Activated T-cell treated with anti-CD3 and anti-CD28 coated beads for 48 hours (primary cell): ENCODE data around the gene GSG1L.
A peak's percentile ranks its signal among the peaks of the same experiment; 100 is the strongest.
"Not testable (repeated sequence)": the region's sequence is repeated elsewhere in the genome, so short reads cannot be mapped to it uniquely, and the experiment has no call there.

Experiments used
- DNase-seq: peaks from one replicate; pipeline ENCODE4 v3.0.0-alpha.2; 2020; ENCODE audit warnings: low read depth

The GSG1L gene

GRCh38 chr16:27899736-27900135, 163.8 kb downstream of the GSG1L start:
- no peak for DNase-seq

DNA sequence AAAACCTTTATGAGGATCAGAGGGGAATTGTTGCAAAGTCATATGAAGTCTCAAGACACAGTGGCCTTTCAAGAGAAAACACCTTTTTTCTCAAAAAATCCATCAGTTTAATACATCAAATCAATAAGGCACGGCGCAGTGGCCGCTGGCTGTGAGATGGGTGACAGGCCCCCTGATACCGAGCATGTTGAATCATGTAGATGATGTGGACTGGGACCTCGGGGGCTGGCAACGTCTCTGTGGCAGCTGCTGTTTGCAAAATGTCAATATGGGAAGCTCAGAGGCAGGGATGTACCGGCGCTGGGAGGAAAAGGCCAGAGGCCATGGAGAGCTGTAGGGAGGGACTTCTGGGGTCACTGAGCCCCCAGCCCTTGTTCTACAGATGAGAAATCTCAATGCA, 169.1 kb downstream of the GSG1L start:
- DNase-seq = no peak

DNA sequence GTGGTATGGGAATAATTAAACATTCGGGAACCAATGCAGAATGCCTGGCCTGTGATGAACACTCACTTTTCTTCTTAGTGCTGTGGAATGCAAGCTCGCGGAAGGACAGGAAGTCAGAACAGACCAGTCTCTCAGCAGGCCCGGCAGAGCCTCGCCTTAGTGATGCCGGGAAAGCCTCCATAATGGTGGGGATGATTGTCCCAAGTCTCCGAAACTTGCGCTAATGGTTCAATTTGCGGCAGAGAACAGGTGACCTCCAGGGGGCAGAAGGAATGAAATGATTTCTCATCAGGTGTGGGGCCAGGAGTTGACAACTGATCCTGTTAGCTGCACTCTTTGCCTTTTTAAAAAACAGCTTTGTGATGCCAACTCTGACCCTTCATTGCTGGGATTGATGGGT, 170.6 kb downstream of the GSG1L start:
- no peak for DNase-seq

GRCh38 chr16:27890866-27891265, 172.6 kb downstream of the GSG1L start:
- no peak for DNase-seq

DNA sequence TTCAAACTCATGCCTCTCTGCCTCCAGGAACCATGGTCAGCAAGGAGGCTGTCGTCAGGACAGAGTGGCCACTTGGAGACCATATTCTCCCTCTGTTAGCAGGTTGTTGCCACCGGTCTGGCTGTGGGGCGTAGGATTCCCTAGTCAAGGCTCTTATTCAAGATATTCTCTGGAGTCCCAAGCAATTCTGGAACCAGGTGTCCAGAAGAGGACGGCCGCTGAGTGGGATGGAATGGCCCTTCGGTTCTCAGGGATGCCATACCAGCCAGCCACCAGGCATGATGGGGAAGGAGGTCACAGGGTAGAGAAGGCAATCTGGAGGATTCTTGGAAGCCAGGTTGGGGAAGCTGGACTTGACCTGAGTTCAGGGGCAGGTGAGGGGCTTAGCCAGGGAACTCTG, 173.5 kb downstream of the GSG1L start:
- no peak for DNase-seq

GRCh38 chr16:27883576-27883975, 179.9 kb downstream of the GSG1L start:
- no peak for DNase-seq

DNA sequence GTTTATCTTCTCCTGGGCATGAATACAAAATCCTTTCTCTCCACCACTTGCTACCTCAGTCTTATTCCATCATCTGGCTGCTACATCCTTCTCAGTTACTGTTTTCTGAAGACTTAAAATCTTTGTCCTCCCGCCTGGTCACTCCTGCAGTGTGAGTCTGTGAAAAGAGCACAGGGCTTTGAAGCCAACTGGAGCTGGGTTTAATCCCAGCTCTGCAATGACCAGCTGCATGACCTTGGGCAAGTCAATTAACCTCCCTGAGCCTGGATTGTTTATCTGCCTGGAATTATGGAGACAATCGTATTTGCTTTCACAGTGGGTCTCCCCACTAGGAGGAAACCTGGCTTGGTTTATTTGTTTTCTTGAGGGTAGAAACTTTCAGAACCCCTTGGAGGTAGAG, 183.2 kb downstream of the GSG1L start:
- DNase-seq = no peak

DNA sequence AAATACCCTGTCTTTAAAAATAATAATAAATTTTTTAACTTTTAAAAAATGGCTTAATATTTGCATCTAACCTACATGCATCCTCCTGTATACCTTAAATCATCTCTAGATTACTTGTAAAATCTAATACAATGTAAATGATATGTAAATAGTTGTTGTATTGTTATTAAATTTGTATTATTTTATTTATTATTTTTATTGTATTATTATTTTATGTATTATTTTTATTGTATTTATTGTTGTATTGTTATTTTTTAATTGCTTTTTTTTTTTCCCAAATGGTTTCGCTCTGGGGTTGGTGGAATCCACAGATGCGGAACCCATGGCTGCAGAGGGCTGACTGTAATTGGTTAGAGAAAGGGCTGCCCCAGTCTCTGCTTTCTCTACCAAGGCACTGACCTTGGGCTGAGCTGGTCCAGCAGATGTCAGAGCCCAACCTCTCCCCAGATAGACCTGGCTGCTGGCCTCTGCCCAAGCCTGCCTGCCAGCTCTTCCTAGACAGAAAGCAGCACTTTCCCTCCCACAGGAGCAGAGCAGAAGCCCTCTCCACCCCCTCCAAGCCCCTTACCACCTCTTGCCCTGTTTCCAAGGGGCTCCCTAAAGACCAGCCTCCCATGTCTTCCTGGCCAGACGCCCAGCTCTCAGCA, 183.8 kb downstream of the GSG1L start:
- no peak for DNase-seq

DNA sequence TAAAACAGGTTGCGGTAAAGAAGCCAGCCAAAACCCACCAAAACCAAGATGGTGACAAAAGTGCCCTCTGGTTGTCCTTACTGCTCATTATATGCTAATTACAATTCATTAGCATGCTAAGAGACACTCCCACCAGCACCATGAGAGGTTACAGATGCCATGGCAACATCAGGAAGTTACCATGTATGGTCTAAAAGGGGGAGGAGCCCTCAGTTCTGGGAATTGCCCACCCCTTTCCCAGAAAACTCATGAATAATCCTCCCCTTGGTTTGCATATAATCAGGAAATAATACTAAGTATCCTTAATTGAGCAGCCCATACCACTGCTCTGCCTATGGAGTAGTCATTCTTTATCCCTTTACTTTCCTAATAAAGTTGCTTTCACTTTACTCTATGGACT, 190.9 kb downstream of the GSG1L start:
- DNase-seq = not testable (repeated sequence)

GRCh38 chr16:27870116-27870798, 193.3 kb downstream of the GSG1L start:
- no peak for DNase-seq

- no peak for DNase-seq
Observed at GRCh38 chr16:27869411-27869810, 194.1 kb downstream of the GSG1L start.

GRCh38 chr16:27868180-27868579, 195.3 kb downstream of the GSG1L start:
- DNase-seq = no peak

DNA sequence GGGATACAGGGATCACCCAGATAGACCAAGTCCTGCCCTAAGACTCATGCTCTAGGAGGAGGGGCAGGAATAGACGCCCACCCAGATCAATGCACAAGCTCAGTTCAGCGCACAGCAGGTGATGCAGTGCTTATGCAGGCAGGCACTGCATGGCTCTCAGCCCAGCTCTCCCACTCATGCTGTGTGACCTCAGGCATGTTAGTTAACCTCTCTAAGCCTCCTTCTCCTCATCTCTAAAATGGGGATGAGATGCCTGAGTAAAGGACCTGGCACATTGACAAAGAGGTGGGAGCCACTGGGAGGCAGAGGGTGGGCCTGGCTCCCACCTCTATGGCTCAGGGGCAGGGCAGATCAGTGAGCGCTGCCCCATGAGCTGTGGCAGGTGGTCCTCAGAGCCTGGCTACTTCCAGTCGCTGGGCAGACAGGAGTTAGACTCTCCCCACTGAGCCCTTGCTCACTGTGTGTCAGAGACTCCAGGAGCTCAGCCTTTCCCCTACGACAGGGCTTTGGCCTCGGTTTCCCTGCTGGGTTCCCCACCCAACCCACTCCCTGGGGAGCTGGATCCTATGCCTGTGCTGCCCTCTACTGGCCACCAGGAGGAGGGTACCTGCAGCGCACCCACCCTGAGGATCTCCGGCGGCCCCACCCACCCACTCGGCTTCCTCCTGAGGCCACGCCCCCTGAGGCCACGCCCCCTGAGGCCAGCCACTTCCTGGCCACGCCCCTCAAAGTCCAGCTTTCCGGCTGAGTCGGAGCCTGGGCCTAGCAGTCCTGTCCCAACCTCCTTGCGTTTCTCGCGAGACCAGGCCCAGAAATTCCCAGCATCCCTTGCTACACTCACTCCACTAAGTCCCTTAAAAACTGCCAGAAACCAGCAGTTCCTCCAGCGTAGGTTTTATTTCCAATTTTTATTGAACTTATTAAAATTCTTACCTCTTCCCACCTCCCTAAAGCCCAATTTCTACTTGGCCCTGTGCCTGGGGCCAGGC, 196.1 kb downstream of the GSG1L start:
- peak; percentile 76 for DNase-seq

DNA sequence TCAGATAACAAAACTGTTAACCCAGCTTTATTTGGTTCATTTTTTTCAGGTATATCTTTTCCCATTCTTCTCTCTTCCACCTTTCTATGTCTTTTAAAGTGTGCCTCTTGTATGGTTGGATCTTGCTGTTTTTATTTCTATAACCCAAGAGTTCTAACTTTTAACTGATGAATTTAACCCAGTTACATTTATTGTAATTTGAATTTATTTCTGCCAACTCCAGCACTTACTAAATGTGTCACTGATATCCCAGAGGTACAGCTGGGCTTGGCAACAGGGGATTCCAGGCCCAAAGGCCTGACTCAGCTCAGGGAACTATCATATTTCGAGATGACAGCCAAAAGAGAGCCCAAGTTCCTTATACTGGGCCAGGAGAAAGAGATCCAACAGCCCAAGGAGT, 200.1 kb downstream of the GSG1L start:
- DNase-seq = no peak

GRCh38 chr16:27862953-27863352, 200.6 kb downstream of the GSG1L start:
- no peak for DNase-seq

DNA sequence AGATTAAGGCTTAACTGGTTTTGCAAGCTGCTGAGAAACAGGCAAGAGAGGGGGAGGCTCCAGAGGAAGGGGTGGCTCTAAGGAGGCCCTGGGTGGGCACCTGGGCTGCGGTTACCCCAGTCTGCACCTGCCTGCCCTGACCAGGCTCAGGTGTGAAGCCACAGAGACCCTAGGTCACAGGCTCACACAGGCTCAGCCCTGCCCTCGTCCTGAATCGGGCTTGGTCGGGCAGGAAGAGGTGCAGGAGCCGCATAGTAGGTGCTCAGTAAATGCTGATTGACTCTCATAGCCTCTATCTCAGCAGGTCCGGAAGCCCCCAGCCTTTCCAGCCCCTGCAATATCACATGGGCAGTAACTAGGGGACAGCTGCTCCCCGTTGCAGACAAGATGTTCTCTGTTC, 203.4 kb downstream of the GSG1L start:
- no peak for DNase-seq

GRCh38 chr16:27859020-27859419, 204.5 kb downstream of the GSG1L start:
- DNase-seq = no peak

GRCh38 chr16:27853651-27854050, 209.9 kb downstream of the GSG1L start:
- DNase-seq = no peak

DNA sequence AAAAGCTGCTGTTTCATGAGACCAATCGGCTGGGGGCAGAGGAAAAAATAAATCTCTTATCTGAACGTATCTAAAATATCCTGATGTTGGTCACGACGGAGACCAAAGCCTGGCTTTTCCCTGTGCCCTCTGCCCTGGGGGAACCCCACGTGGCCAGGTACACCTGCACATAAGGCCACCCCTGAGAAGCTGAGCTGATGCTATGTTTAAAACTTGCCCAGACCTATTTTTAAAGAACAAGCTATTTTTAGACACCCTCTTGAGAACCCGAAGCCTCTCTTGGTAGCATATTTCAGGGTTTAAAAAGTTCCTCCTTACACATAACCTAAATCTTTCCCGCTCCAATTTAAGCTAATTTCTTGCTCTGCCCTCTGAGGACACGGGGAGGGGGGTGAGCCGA, 210.4 kb downstream of the GSG1L start:
- DNase-seq = no peak

DNA sequence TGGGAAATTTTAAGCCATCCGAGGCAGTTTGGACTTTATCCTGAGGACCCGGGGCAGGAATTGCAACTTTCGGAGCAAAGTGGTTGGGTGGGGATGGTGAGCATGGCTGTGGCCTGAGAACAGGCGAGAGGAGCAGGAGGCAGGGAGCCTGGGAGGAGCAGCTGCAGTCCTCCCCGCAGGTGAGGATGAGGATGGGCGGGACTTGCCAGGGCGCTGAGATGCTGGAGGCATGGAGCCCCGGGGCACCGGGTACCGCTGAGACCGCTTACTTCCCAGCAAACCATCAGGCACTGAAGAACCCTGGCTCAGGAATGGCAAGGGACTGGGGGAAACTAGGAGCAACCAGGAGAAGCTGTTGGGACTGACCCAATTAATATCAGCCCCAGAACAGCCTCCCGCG, 210.8 kb downstream of the GSG1L start:
- no peak for DNase-seq

GRCh38 chr16:27852116-27852515, 211.4 kb downstream of the GSG1L start:
- DNase-seq = no peak

DNA sequence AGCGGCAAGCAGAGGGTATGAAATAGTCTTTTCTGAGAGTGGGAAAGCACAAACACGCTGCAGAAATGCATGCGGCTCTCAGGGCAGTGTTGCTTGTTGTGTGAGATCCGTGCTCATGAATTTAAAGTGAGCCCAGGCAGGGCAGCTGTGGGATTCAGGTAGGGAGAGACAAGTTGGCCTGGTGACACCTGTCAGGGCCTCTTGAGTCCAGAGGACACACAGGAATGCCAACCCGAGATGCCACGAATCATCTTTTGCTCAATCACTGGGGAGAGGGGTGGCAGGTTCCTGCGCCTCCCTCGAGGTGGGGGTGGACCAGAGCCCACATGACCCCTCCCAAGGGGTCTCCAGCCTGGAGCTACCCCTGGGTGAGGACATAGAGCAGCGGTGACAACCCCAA, 211.9 kb downstream of the GSG1L start:
- no peak for DNase-seq

DNA sequence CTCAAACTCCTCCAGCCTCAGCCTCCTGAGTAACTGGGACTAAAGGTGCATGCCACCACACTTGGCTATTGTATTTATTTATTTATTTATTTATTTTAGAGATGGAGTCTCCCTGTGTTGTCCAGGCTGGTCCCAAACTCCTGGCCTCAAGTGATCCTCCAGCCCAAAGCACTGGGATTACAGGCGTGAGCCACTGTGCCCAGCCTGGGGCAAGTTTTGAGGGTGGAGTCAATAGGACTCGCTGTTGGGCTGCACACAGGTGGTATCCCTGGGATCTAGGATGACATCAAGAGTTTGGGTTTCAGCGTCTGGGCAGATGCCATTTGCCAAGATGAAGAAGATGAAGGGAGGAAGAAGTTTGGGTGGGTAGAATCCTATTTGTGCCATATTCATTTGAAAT, 213.9 kb downstream of the GSG1L start:
- no peak for DNase-seq
